ENCODE data around the gene MTA1.

Gene MTA1

GRCh38 chr14:105475269-105476096 is 55.9 kb downstream of the MTA1 start:
- no peak for DNase-seq (ENCODE audit: low spot score)

GRCh38 chr14:105476097-105476830 is 56.6 kb downstream of the MTA1 start:
- no peak for DNase-seq (ENCODE audit: low spot score)

- DNase-seq (ENCODE audit: low spot score): no peak
Measured at GRCh38 chr14:105476831-105477659, 57.4 kb downstream of the MTA1 start.

GRCh38 chr14:105477660-105478397 is 58.2 kb downstream of the MTA1 start:
- DNase-seq (ENCODE audit: low spot score): no peak

- no peak for DNase-seq (ENCODE audit: low spot score)
Measured at GRCh38 chr14:105478398-105479251, 59.0 kb downstream of the MTA1 start.

GRCh38 chr14:105479431-105480158 is 60.0 kb downstream of the MTA1 start:
- no peak for DNase-seq (ENCODE audit: low spot score)

- DNase-seq (ENCODE audit: low spot score): no peak
Measured at GRCh38 chr14:105480199-105480746, 60.6 kb downstream of the MTA1 start.

GRCh38 chr14:105480807-105481801 is 61.5 kb downstream of the MTA1 start:
- peak; percentile 96 for DNase-seq (ENCODE audit: low spot score)

- DNase-seq (ENCODE audit: low spot score): peak; percentile 94
Measured at GRCh38 chr14:105481886-105482457, 62.3 kb downstream of the MTA1 start.

GRCh38 chr14:105482486-105483110 is 63.0 kb downstream of the MTA1 start:
- no peak for DNase-seq (ENCODE audit: low spot score)

- no peak for DNase-seq (ENCODE audit: low spot score)
Measured at GRCh38 chr14:105483300-105484068, 63.9 kb downstream of the MTA1 start.

GRCh38 chr14:105484069-105484996 is 64.7 kb downstream of the MTA1 start:
- DNase-seq (ENCODE audit: low spot score): no peak

- DNase-seq (ENCODE audit: low spot score): no peak
Measured at GRCh38 chr14:105484997-105485393, 65.4 kb downstream of the MTA1 start.

GRCh38 chr14:105485739-105486162 is 66.1 kb downstream of the MTA1 start:
- DNase-seq (ENCODE audit: low spot score): no peak

- DNase-seq (ENCODE audit: low spot score): no peak
Measured at GRCh38 chr14:105486163-105486973, 66.7 kb downstream of the MTA1 start, which contains the start of gene CRIP1. TSS of gene CRIP1 (plus strand) at chr14:105486886. CDS start at chr14:105487260, 374 bp downstream.
